Hematopoietic multipotent progenitor cell treated with erythropoietin and hydrocortisone succinate and interleukin-3 and kit ligand, for 15 days (in vitro differentiated cells): Measurements from ENCODE around the gene USP49.

Experiments
- DNase-seq: peaks from one replicate; pipeline ENCODE4 v3.0.0-alpha.2; 2015; ENCODE audit warnings: low spot score

USP49 gene

GRCh38 chr6:41874741-41875140, 20.4 kb downstream of the USP49 start:
- no peak for DNase-seq

DNA sequence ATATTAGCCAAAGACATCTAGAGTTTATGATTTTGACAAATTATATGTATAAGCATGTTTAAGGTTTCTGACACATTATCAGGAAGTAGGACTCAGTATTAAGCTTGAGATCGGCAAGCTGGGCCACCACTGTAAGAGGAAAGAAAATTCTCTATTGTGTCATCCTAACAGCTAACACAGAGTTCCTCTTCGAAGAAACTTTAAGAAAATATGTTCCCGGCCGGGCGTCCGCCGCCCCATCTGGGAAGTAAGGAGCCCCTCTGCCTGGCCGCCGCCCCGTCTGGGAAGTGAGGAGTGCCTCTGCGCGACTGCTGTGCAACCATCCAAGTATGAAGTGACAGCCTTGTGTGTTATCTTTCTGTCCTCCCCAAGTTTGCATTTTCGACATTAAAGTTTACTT, 23.0 kb downstream of the USP49 start:
- no peak for DNase-seq

GRCh38 chr6:41871691-41872090, 23.5 kb downstream of the USP49 start:
- DNase-seq = no peak

GRCh38 chr6:41859356-41859755, 35.8 kb downstream of the USP49 start:
- DNase-seq = no peak

- DNase-seq = no peak
Measured at GRCh38 chr6:41858703-41859102, 36.5 kb downstream of the USP49 start.

DNA sequence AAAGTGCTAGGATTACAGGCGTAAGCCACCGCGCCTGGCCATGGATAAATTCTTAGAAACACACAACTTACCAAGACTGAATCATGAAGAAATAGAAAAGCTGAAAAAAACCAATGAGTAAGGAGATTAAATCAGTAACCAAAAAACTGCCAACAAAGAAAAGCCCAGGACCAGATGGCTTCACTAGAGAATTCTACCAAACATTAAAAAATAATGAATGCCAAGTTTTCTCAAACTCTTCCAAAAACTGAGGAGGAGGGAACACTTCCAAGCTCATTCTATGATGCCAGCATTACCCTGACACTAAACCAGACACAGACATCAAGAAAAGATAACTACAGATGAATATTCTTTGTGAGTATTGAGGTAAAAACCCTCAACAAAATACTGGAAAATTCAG, 44.3 kb downstream of the USP49 start:
- no peak for DNase-seq

GRCh38 chr6:41846666-41847237, 48.4 kb downstream of the USP49 start:
- peak; percentile 77 for DNase-seq

DNA sequence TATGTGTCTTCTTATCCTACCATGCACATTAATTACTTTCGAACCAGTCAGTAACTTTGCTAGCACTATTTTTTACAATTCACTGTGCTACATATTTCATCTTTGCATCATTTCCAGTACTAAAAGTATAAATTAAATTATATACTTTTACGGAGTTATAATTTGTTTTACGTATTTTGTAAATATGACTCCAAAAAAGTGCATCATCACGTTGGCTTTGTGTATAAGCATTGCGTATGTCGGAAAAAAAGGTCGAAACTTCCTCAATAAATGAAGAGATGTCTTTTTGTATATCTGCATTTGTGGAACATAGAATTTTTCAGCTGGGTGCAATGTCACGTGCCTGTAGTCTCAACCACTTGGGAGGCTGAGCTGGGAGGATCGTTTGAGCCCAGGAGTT, 52.0 kb downstream of the USP49 start:
- no peak for DNase-seq

DNA sequence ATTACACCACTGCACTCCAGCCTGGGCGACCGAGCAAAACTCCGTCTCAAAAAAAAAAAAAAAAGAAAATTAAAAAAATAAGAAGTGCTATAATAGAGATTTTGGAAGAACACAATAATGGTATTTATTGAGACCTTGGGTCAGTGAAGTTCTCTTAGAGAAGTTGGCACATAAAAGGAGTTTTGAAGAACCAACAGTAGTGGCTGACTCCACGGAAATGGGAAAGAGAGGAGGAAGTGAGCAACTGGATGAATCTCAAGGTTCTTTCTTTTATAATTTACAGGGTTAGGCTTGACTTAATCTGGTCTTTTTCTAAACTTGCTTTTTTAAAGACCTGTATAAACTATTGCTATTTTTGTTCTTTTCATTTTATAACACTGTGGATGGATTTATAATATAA, 54.8 kb downstream of the USP49 start:
- DNase-seq = no peak

- no peak for DNase-seq
Measured at GRCh38 chr6:41836660-41837052, 58.5 kb downstream of the USP49 start.

DNA sequence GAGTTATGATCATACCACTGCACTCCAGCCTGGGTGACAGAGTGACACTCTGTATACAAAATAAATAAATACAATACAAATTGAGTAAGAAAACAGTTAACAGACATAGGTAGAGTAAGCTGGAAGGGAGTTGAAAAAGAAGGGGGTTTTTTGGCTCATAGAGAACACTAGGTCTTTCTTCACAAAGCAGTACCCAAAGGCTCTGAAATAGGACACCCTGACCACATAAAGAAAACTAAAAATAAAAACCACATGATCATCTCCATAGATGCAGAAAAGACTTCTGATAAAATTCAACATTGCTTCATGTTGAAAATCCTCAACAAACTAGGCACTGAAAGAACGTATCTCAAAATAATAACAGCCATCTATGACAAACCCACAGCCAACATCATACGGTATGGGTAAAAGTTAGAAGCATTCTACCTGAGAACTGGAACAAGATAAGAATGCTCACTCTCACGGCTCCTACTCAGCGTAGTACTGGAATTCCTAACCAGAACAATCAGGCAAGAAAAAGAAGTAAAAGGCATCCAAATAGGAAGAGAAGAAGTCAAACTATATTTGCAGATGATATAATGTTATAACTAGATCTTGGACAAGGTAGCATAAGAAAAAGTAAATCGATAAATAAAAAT, 59.0 kb downstream of the USP49 start:
- DNase-seq = no peak

- DNase-seq = no peak
Measured at GRCh38 chr6:41832263-41832662, 62.9 kb downstream of the USP49 start.

GRCh38 chr6:41826343-41827022, 68.7 kb downstream of the USP49 start:
- DNase-seq = no peak

DNA sequence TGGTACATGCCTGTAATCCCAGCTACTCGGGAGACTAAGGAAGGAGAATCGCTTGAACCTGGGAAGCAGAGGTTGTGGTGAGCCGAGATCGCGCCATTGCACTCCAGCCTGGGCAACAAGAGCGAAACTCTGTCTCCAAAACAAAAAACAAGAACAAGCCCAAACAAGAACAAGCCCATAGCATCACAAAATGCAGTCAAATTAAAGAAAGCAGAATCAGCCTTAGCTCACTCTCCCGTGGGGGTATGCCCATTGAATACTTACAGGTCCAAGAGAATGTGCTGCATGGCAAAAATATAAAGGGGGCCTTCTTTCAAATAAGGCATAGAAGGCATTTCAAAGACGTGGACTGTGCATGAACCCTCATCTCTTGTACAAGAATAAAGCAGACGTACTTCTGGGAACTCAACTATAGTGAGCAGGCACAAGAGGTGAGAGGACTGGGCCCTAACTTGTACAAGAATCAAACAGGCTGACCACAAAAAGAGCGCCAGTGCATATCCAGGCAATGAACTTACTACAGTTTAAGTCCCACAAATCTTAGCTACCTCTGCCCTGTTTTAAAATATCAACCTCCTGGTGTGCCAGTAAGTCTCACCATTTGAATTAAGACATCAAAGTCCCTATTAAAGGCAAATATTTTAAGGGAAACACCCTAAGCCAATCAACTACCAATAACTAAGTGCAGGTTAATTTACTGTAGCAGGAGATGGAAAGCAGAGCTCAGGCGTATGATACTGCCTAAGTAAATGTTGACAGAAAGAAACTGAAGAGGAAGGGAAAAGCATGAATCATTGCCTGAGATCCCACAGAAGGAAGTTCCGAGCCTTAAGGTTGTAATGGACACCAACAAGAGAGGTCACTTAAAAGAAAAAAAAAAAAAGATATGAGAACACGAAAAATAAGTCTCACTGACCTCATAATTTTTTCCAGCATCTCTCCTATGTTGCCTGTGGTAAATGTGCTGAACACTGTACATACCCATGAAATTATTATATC, 70.3 kb downstream of the USP49 start:
- no peak for DNase-seq

- DNase-seq = no peak
Measured at GRCh38 chr6:41823178-41823577, 72.0 kb downstream of the USP49 start.

- no peak for DNase-seq
Measured at GRCh38 chr6:41822021-41822420, 73.2 kb downstream of the USP49 start.

- no peak for DNase-seq
Measured at GRCh38 chr6:41821266-41821665, 73.9 kb downstream of the USP49 start.

DNA sequence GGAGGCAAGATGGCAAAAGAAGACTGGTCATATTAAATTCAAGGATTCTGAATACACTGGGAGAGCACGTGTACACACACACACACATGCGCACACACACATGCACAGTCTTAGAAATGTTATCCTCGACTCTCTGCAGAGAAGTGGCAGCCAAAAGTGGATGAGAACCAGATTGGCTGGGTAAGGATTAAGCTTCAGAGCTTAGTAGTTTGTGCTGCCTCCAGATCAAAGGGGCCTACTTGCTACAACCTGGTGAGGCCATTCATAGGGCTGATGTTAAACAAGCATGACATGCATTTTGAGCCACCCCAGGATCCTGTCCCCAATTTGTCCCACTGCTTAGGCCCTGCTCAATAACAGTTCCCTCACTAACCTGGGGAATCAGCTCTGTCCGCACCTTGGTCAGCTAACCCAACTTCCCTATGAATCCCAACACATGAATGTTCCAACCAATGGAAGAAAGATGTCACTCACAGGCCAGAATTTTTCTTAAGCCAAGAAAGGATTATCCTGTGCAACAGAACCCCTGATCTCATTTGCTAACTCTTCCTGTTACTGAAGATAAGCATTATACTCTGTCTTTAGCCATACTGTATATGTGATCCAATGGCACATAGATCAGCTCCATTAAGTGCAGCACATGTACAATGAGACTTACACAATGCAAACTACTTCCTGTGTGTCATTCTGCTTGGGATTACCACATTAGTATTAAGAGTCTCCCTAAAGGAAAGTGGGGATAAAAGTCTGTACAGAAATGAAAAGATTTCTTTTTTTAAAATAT, 76.7 kb downstream of the USP49 start:
- no peak for DNase-seq

DNA sequence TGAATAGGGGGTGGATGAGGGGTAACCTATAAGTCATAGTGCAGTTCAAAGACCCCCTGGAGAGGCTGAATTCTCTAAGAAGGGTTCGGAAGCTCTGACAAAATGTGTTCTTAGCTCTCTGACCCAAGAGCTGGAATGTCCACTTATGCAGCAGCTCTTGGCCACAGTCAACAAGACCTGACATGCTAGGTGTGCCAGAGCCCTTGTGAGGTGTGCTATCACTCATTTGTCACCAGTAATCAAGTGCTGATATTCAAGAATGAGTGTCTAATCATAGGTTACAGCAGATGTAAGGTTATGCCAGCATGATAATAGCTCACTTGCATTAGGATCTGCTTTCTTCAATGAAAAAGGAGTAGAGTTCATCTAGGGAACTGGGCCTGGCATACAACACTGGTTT, 79.6 kb downstream of the USP49 start:
- DNase-seq = no peak

GRCh38 chr6:41814629-41815028, 80.5 kb downstream of the USP49 start:
- DNase-seq = no peak

DNA sequence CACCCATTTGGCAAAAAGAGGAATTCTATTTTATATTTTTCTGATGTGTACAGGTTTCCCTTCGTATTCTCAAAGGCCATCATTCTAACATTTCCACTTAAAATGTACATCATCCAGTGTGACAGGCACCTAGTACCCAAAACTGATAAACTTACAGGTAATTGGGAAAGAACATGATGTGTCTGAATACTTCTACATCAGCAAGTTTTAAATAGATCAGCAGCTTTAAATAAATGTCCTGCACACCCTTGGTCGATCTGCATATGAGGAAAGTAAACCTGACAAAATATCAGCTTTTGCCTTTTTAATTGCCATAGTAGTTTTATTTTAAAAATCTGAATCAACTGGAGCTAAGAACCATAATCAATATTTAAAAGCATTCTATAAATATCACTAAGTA, 81.2 kb downstream of the USP49 start:
- no peak for DNase-seq

DNA sequence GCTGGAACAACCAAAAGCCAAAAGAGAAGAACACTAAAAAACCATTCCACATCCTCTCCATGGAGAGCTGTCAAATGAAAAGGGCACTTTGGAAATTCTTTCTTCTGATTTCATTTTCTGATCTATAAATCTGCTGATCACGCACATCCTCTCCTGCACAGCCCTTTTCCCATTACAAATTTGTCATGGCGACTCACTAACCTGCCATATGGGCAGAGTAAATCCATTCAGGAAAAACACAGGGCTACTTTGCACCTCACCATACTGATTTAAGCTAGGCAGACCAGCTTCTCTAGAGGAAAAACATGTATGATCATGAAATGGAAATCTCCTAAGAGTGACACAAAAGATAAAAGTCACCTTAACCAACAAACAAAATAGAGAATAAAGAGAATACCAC, 81.7 kb downstream of the USP49 start:
- no peak for DNase-seq
